GM18505 (cell line): ENCODE measurements around the gene FBH1.
"Not testable (repeated sequence)": the region's sequence is repeated elsewhere in the genome, so short reads cannot be mapped to it uniquely, and the experiment has no call there.

Experiments
- ATAC-seq: cut with Tn5 transposase; IDR thresholded peaks from one replicate; pipeline ENCODE4 v1.9.1; 2021; ENCODE audit not compliant: unreplicated experiment
- POLR2A ChIP-seq: IDR thresholded peaks from 4 replicates; pipeline ENCODE4 v1.6.1; 2011; ENCODE audit warnings: borderline replicate concordance; ENCODE audit not compliant: insufficient read depth, insufficient read length; ENCODE audit errors: extremely low read depth

The FBH1 gene

DNA sequence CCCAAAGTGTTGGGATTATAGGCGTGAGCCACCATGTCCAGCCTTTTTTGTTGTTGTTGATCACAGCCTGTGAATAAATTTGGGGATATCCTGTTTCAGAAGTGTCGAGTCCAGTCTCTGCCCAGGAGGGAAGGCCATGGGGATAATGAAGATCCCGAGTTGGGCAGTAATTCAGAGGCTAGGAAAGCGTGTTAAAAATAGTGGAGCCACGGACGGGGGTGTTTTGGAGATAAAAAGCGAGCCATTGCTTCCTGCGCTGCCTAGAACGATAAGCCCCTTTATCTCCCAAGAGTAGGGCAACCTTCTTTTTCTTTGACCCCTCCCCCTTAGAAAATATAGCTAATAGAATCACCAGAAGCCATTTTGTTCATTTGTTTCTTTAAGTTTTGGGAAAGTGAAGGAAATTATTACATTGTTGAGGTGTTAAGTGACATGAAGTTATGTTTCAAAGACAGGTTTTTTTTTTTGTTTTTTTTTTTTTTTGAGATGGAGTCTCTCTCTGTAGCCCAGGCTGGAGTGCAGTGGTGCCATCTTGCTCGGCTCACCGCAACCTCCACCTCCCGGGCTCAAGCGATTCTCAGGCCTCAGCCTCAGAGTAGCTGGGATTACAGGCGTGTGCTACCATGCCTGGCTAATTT lies 44.0 kb downstream of the FBH1 start:
- TF ChIP-seq POLR2A: no peak
- no peak for ATAC-seq

DNA sequence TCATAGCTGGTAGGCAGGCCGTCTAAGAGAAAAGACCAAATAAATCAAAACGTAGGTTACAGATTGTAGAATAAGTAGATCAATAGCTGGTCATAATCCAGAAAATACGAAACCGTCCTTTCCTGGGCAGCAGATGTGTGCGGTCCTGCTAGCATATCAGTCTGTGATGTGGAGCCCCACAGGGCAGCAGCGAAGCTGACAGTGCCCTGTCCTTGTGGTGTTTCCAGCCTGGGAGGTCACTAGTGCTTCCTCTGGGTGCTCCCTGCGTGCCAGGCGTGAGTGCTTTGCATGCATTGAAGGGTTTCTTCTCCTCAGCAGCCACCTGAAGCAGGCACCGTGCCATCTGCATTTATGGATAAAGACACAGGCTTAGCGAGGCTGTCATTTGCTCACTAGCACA lies 45.6 kb downstream of the FBH1 start:
- TF ChIP-seq POLR2A: no peak
- ATAC-seq: no peak

DNA sequence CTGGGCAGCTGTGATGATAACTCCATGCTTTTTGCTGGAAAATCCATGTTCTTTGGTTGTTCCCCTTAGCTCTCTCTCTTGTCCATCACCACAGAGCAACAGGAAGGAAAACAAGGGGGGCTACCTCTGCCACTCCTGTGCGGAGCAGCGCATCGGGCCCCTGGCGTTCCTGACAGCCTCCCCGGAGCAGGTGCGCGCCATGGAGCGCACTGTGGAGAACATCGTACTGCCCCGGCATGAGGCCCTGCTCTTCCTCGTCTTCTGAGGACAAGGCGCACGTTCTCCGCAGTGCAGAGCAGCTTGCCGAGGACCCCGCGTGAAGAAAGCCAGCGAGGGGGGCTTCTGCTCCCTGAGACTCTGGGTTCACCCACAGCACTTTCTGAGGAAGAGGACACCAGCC lies 47.0 kb downstream of the FBH1 start:
- TF ChIP-seq POLR2A: no peak
- no peak for ATAC-seq

DNA sequence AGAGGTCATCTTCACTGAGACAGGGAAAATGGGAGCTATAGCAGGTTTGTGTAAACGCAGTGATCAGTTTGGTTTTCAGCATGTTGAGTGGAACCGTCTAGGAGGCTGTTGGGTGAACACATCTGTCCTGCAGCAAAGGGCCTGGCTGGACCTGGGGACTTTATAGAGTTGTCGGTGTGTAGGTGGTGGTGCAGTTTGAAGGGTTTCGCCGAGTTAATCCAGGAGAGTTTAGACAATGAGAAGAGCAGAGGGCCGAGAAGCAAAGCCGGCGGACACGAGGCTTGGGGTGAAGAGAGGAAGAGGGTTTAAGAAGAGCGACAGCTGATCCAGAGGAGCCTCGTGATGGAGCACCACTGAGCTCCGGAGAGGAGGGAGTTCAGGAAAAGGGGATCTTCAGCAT lies 48.2 kb downstream of the FBH1 start:
- TF ChIP-seq POLR2A: no peak
- no peak for ATAC-seq

DNA sequence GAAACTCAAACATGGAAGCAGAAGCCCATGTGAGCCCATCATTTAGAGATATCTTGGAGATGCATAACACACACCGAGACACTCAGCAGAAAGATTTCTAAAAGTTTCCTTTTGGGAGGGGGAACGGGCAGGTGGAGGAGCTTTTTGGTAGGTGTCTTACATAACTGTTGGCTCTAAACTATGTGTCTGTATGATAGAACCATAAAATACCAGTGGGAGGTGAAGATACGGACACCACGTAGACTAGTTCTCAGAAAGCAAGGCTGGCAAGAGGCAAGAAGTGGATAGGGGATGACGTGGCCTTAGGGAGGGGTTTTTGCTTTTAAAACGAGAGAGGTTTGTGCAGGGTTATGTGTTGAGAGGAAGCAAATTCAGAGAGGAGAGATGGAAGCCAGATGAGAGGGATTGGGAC lies 50.8 kb downstream of the FBH1 start:
- no peak for ATAC-seq
- TF ChIP-seq POLR2A: no peak

DNA sequence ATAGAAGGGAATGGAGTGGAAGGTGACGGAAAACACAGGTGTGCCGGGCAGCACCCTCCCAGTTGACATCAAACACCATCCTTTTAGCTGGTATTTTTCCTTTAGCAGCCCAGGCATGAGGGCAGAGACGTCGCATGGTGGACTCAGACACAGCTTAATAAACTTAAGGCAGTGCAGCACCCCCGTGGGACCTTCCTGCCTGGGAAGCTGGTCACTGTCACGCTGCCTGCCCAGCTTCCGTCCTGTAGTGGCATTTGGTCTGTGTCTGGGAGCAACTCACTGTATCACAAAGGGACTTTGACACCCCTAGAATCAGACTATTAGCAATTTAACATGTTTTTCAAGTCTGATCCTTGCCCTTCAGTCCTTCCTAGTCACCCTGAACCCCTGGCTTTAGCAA lies 51.5 kb downstream of the FBH1 start:
- ATAC-seq: no peak
- TF ChIP-seq POLR2A: no peak

DNA sequence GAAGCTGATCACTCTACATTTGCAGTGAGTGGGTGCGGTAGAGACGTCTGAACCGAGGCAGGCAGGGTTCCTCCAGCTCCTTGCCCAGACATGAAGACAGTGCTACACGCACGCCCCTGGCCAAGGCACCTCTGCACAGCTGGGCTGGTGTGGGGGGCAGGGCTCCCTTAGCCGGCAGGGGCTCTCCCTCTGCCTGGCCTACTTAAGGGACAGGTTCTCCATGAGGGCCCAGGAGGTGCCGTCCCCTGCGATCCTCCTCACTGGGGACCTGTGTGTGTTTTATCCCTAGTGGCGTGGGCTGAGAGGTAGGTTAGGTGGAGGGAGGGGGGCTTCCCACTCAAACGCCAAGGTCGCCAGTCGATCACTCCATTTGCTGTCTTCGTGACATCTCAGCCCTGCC lies 52.0 kb downstream of the FBH1 start:
- no peak for TF ChIP-seq POLR2A
- no peak for ATAC-seq

DNA sequence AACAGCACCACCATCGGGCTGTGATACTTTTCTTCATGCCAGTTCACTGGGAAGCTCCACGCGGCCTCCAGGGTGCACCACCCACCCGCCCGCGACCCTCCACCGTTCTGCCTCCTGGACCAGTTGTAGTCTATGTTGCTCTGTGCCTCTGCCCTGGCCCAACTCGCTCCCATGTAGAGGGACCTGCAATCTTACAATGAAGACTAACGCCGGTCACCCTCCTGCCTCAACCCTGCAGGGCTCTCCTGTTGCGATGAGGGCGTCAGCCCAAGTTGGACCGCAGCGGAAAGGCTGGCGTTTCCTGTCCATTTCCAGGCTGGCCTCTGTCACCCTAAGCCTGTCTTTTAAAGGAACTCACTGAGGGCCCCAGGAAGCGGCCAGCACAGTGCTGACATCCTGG lies 52.4 kb downstream of the FBH1 start:
- ATAC-seq: no peak
- no peak for TF ChIP-seq POLR2A

DNA sequence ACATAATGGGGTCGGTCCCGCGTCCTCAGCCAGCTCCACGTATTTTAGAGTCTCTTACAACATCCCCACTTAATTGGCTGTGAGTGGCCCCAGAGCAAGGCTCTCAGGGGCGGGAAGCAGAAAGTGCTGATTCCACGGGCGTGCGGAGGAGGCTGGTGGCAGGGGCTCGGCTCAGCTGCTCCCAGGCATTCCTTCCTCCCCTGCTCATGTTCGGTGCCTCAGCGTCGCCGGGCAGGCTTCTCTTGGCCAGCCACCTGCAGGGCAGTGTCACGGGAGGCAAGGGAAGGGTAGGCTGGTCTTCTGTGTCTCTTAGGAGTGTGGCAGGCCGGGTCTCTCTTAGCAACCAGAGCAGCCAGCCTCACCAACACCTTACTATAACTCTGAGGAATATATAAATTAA lies 53.5 kb downstream of the FBH1 start:
- no peak for TF ChIP-seq POLR2A
- ATAC-seq: no peak

DNA sequence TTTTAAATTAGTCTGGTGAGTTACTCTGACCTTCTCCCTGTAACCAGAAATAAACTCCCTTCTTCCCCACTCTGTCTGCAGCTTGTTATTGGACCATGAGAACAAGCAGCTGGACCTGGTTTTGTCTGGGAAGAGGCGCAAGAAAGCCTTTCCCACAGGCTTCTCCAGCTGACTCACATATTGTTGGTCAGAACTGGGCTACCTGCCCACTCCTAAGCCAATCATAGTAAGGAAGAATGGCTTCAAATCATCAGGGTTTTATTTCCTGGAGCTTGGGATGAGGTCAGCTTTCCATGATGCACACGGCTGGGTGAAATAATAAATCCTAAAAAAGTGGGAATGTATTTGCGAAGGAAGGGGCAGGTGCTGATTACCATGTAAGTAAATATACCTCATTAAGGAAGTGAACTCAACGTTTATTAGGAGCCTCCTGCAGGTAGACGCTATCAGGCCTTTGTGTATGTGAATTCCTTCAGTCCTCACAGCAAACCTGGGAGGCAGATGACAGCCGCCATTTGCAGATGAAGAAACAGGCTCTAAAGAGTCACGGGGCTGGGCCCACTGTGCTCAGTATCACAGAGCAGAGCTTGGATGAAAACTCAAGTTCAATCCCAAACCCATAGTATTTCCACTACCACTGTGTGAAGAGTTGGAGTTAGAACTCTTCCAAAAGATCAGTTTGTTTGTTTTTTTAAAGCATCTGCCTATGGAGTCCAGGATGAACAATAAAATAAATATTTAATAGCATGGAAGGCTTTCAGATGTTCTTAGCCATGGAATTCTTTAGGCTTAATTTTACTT lies 54.5 kb downstream of the FBH1 start:
- ATAC-seq: no peak
- TF ChIP-seq POLR2A: no peak

DNA sequence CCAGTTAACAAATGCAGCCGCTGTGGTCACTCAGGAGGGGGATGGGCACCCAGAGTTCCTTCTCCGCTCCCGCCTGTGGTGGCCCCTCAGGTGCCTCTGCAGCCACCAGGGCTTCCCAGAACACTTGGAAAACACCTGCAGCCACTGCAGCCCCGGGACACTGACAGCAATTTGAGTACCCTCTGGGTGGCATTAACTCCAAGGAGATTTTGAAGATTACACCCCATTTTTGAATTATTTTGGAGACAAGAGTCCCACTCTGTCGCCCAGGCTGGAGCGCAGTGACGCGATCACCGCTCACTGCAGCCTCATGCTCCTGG lies 55.1 kb downstream of the FBH1 start:
- ATAC-seq: no peak
- no peak for TF ChIP-seq POLR2A

DNA sequence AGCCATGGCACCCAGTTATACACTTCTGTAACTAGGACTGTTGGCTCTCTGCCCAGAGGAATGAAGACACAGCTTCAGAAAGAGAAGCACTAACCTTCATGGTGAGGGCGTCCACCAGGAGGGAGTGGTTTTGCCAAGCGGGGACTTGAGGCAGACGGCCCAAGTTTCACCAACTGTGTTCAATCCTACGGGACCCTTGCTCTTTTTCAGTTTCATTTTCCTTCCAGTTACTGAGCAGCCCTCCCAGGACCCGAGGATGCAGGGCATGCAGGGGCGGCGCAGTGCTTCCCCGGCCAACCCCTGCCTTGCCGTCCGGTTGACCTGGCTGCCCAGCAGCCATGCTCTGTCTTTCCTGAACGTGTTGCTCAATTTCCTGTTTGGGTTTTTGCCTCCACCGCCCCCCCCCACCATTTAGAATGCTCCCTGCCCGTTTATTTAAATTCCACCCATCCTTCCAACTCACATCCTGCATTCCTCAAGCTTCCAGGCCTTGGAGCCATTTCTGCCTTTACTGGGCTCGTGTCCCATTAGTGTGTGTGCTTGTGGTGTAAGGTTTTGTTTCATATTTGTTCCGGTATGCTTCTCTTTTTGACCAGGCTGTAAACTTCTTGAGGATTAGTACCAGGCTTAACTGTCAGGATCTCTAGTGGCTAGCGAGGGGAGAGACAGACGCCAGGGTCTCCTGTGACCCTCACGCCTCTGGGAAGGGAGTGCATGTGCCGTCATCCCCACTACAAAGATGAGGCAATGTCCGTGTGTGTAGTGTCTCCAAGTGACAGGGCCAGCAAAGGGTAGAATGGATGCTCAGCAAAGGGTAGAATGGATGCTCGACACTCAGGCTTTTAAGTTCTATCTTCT lies 55.7 kb downstream of the FBH1 start:
- no peak for ATAC-seq
- no peak for TF ChIP-seq POLR2A

DNA sequence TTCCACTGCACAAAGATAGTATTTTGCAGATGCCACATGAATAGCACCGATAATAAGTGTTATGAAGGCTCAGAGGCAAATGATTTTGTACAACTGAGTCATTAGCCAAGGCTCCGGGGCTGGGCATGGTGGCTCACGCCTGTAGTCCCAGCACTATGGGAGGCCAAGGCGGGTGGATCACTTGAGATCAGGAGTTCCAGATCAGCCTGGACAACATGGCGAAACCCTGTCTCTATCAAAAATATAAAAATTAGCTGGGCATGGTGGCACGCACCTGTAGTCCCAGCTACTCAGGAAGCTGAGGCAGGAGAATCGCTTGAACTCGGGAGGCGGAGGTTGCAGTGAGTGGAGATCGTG lies 56.4 kb downstream of the FBH1 start:
- not testable (repeated sequence) for ATAC-seq

DNA sequence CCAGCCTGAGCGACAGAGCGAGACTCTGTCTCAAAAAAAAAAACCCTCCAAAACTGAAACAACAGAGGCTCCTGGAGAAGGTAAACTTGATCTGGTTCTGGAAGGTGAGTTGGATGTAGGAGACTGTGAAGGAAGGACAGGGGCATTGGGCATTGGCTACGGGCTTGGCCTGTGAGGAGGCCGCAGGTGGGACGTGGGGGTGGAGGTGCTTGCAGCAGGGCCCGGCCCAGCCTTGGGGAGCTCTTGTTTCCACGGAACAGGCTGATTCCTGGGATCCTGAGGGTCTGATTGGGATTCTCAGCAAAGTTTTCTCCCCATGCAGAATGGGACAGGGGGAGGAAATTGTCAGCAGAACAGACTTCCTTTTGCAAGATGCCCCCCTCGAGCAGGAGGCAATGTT lies 56.7 kb downstream of the FBH1 start:
- no peak for TF ChIP-seq POLR2A
- ATAC-seq: no peak
